GM21619 (cell line): ENCODE data around the gene SPOCK2.

Experiments used
- ATAC-seq: cut with Tn5 transposase; IDR thresholded peaks from one replicate; pipeline ENCODE4 v1.9.1; 2021; ENCODE audit not compliant: unreplicated experiment

SPOCK2 gene

DNA sequence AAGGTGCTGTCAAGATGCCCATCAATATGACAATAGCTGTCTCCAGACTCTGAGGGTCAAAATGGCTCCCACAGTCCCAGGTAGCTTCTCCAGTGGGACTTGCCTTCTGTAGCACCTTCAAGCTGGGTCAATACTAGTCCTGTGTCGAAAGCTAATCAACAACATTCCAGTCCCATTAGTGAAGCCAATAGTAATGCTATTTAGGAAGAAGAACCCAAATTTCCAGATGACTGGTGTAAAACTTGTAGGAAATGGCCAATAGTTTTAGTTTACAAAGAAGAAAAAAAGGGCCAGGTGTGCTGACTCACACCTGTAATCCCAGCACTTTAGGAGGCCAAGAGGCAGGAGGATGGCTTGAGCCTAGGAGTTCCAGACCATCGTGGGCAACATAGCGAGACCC, 2.0 kb upstream of the SPOCK2 start:
- no peak for ATAC-seq

DNA sequence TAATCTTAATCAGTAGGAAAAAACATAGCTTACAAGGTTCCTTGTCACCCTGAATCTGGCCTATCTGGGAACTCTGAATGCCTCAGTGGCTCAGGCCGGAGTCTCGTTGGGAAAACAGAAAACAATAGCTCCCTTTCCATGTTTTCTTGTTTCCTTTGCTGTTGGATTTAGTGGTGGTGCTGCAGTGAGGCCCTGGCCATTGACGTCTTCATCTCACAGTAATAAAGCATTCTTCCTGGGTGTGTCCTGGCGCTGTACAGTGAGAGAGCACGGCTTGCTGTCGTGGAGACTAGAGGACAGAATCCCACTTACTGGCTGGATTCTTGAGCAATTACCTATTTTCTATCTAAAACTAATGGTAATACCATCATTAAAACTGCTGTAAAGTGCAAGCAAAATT, 1.3 kb upstream of the SPOCK2 start:
- no peak for ATAC-seq

DNA sequence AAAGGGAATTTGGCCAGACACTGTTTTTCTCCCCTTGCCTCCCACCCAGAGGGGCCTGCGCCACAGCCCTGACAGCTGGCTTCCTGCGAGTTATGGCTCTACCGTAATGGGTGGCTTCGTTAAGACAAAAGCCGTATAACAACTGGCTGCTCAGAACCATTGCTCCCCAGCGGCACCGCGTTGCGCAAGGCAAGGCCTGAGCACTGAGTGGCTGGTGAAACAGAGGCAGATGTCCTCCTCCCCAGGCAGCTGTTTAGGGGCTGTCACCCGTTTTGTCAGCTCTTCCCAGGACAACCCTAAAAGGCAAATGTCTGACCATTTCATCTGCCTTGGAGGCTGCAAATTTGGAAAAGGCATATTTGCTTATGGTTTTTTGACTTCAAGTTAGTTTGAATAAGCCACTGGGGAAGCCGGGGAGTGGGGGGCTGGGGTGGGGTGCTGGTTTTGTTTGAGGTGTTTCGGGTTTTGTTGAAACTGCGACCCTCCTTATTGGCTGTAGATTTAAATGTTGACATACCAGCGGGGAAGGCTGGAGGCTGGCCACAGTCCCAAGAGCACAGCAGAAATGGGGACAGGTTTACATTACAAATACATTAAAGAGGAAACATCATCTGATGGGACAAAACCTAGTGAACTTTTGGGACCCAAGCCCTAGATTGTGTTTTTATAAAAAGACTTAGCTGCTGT, 681 bp upstream of the SPOCK2 start:
- ATAC-seq = no peak

DNA sequence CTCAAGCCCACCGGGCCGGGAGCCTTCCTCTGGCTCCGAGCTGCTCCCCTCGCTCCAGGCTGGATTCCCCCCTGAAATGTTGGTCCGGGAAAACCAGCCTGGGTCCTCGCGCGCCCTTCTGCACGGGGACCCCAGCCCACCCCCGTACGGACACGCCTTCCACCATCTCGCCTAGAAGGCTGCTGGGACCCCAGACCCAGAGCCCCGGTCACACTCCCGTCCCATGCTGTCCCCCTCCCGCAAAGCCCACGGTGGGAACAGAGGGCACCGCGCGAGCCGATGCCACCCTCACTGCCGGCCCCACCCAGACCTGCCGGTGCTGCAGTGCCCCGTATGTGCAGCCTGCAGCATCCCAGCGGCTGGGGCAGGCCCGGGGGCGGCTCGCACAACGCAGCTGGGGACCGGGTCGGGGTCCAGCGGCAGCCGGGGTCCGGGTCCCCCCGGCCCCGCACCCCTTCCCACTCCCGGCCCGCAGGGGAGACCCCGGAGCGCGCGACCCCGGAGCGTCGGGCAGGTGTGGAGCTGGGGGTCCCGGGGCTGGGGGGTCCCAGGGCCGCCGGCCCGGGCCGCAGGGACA, 871 bp downstream of the SPOCK2 start:
- ATAC-seq = no peak

DNA sequence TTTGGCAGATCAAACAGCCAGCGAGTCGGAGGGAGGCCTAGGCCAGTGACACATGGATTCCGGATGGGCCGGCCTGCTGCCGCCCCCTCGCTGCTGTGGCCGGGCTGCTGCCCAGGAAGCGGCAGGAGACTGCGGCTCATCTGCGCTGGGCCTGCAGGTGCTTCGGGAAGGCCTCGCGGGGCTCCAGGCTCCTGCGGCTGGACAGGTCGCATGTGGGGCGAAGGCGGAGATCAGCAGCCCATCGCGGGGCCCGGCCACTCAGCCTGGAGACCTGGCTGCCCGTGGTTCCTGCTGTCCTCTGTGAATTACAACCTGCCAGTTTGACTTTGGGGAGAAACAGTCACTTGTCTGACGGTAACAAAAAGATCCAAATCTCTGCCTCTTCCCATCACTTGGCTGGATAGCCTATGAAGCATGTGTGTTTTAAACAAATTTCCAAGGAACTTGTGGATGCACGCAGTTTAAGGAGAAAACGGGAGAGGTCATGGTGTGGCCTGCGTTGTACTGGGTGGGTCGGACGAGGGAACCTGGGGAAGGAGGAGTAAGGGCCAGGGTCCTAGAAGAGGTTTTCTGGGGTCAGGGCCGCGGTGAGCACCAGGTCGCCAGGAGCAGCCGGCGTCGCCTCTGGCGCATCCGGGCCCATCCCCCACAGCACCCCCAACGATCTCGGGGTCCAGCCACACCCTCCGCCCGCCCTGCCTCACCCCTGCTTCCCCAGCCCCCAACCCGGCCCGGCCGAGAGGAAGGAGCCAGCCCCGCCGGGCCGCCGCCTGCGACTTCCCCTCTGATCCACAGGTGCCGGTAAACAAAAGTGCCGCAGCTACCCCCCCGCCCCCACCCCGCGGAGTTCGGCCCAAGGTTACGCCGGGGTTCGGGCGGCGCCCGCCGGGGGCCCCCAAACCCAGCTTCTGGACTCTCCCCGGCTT, 1.6 kb downstream of the SPOCK2 start:
- no peak for ATAC-seq

DNA sequence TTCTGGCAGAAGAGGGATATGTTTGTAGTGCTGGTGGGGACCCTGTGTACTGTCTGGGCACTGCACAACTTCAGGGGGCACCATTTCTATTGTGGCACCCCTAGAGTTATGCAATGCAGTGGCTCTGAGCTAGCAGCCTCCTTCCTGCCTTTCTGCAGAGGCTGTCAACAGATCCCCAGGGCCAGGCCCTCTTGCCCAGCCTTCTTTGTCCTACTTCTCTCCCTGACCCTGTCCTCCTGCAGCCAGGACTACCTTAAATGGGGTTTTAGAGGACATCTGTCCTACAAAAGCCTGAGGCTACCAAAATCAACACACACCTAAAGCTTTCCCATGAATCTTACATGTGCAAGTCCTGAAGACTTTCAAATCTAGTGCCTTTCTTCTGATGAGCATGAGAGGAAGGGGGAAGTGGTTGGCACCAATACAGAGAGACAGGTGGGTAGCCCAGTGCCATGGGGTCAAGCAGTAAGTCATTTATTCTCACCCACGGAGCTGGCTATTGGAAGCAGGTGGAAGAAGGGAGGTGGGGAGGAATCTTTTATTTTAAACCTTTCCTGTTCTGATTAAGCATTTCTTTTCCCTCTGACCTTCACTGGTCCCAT, 2.4 kb downstream of the SPOCK2 start:
- no peak for ATAC-seq

DNA sequence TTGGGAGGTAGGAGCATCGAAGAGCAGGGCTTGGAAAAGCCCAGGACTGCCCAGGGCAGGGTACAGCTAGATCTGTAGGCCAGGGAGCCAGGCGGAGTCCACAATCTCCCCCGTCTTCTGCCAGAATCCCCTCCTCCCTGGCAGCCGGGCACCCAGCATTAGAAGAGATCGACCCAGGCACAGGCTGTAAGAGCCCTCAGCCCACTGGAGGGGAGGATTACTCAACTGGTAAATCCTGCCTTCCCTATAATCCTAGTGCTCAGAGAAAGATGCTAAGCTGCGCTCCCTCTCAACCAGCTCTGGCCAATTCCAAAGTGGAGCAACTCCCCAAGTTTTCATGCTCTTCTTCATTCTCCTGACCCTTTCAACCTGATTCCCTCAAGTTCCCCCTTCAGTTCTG, 3.2 kb downstream of the SPOCK2 start:
- ATAC-seq = no peak

DNA sequence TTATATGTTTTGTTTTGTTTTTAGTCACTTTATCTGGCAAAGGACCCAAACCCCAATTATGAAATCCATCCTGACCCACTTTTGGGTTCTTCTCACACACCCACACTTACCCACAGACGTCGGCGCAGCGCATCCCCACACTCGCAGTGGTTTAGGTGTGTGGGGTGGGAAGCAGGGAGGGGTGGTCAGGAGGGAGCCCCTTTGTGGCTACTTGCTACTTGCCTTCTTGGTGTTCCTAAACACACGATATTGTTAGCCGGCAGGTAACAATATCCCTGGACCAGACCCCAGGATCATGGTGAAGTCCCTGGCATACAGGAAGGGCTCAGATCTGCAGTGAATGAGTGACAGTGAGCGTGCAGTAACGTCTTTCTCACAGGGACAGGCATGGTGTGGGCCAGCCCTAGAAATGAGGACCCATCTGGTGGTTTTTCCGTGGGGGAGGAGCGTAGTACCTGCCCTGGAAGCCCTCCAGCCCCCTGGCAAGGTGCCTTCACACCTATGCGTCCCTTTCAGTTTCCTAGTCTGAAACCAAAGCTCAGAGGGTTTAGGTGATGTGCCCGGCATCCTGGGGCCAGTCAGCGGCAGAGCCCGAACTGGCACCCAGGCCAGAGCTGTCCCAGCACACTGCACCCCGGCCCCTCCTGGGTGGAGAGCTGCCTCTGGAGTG, 4.4 kb downstream of the SPOCK2 start:
- no peak for ATAC-seq

DNA sequence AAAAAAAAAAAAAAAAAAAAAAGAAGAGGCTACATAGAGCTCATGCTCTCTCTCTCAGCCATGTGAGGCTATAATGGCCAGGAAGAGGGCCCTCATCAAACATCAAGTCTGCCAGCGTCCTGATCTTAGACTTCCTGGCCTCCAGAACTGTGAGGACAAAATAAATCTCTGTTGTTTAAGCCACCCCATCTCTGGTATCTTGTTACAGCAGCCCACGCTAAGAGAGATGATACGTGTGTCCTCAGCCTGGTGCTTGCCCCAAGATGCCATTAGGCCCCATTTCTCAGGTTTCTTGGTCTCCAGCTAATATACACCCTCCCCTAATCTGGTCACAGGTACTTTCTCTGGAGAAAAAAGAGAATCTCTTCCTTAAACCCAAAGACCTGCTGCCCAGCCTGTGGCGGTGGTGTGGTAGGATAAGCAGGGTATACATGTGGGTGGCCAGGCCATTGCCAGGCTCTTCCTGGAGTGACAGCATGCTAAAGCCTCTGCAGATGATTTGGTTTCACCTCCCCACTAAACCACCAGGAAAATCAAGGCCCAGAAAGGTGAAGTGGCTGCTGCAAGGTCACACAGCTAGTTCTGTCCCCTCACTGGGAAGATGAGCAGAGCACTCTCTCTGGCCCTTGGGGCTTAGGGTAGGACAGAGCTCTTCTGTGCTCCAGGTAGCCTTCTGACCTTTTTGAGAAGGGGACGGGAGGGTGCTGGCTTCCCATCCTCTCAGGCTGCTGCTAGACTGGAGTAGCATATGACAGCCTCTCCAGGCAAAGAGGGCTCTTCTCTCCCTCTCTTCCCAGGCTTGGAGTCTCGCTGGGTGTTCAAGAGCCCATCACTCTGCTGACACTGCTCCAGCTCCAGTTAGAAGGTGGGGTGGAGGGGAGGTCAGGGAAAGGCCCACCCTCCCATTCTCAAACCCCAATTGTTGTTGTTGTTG, 5.2 kb downstream of the SPOCK2 start:
- ATAC-seq = no peak

DNA sequence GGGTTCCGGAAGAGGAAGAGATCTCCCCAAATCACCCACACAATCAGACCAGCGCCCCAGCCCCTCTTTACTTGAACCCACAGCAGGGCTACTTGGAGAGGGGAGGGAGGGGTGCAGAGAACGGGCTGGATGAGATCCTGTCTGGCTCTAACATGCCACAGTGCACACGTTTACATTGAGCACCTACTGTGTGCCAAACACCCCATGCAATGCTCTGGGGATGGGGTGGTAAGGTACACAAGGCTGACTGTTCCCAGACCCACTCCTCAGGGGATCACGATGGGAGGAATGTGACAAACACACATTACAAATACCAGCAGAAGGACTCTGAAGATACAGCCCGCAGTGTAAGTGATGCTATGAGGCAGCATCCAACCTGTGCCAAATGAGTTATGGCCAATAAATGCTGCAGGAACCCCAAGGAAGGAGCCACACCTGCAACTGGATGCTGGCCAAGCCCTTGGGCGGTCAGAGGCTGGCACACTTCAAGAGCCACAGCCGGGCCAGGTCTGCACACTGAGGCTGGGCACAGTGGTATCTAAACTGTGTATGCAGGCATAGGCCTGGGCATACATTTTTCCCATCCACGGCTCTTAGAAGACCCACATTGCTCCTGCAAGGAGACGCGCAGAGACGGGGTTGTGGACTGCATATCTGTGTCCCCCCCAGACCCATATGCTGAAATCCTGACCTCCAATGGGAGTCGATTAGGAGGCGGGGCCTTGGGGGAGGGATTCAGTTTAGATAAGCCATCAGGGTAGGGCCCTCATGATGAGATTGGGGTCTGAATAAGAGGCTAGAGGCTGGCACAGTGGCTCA, 6.4 kb downstream of the SPOCK2 start:
- ATAC-seq = no peak

DNA sequence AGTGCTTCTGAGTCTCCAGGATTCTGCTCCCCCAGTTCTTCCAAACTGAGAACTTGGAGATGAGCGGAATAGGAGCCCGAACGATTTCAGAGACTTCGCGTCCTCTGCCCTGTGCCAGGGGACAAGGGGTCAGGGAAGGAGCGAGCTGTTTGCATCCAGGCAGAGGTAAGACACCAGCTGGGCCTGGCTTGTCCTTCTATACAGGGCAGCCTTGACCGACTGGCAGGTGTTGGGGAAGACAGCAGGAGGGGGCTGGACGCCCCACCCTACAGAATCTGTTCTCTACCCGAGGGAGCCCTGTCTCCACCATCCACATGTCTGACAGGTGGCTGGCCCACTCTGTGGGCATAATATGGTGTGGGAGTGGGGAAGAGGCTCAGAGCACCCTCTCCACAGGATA, 7.1 kb downstream of the SPOCK2 start:
- ATAC-seq = no peak

DNA sequence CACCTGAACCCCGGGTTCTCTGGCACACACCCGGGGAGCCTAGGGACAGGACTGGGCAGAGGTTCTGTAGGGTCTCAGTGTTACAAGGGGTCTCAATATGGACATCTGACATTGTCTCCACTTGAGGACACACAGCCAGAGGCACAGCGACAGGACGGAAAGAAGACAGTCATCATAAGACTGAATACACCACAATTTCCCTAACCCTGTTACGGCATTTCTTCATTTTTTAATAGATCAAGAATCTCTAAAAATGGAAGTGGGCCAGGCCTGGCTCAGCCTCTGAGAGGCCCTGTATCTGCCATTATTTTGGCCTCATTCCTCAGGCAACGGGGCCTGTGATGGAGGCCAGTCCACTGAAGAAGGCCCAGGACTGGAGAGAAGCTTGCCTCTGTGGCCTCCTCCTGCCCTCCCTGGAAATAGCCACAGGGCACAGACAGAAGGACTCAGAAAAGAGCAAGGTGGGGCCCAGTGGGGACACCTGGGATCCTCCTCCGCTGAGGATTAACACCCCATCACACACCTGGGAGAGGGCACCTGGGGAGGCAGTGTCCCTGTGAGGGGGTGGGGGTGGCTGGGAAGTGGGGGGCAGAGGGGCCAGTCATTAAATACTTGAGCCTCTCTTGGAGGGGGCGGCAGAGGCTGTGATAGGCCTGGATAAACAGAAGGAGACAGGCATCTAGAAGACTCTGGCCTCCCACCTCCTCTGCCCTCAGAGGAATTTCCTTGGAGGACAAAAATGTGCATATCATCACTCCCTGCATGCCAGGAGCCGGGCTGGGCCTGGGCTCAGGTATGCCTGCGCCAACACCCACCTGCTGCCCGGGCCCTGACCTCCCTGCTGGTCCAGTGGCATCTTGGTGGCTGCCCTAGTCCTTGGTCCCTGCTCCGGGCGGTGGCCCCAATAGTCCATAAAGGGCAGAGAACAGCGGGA, 8.0 kb downstream of the SPOCK2 start:
- no peak for ATAC-seq

DNA sequence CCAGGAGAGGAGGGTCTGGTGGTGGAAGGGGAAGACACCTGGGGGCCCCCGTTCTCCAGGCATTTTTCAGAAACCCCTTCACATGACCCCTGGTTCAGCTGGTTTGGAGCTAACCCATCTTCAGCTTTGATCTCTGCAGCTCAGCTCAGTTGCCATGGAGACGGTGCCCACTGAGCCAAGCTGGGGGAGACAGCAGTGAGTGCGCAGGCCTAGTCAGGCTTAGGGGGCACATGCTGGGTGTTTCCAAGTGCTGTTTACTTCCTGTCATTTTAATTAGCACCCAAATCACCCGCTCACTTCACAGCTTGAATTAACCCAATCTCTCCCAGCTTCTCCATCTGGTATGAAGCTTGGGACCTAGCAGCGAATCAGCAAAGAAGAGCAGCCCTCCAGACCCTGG, 9.0 kb downstream of the SPOCK2 start:
- ATAC-seq = no peak

DNA sequence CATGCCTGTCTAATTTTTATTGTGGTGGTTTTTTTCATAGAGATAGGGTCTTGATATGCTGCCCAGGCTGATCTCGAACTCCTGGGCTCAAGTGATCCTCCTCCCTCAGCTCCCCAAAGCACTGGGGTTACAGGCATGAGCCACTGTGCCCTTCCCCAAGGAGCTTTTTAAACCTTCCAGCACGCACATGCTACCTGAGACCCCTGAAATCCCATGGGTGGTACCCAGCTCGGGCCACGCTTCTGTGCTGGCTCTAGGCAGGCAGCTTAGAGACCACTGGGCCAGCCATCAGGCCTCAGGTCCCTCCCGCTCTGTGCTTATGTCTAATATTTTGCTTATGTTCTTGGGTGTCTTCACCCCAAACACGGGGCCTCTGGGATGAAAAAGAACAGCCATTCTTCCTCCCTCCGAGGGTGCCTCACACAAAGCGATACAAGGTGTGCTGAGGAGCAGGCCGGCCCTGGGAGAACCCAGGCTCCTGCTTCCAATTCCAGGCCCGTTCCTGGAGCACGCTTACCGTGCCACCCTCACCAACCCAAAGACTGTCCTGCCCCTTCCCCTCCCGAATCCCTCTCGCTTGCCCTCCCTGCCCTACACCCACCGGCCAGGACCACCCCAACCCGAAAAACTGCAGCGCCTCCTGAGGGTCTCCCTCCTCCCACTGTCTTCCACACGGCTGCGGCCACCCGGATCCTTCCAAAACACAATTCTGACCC, 10.9 kb downstream of the SPOCK2 start:
- ATAC-seq = no peak

DNA sequence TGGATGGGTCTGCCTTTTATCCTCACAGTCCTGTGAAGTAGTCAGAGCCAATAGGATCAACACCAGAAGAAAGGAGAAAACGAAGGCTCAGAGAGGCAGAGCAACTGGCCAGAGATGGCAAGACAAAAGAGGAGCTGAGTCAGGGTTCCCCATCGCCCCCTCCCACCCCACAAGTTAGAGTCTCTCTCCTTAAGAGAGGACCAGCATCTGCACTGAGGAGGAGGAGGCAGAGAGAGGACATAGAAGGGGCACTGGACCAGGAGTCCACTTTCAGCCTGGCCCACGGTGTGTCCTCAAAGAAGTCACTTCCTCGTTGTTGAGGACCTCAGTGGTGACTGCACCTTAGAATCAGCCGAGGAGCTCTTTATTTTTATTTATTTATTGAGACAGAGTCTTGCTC, 11.6 kb downstream of the SPOCK2 start:
- no peak for ATAC-seq

DNA sequence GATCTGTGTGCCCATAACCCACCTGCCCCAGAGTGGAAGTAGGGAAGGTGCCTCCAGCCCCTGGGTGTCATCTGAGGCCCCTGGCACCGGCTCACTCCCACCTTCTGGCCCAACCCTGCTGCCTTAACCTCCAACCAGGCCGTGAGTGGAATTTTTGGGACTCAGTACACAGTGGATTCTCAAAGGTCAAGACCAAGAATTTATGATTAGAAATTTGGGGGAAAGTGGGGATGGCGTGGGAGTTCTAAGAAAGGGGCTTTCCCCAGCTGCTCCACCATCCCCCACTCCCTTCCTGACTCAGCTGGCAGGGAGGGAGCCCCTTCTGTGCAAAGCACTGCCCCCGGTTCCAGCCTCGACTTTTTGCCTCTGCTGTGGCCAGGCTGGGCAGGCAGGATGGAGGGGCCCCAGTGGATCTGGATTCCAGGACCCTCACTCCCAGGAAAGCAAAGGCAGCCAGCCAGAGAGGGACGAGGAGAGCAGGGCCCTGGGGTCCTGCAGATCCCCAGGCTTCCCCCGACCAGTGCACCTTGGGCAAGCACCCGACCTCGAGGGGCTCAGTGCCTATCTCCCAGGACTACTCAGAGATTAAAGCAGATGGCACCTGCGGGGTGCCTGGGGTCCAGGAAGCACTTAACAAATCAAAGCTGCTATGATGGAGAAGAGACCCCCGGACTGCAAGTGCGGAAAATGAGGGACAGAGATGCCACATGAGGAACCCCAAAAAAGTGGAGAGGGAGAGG, 12.8 kb downstream of the SPOCK2 start:
- no peak for ATAC-seq
